Measurements from ENCODE around the gene CA9. TPM values are rescaled to one million over a fixed set of nuclear protein-coding genes. Genes with fewer than 3 reads are reported as not detected.

CA9 gene
- total RNA-seq, 1 donor from 2014 or later: not detected

GRCh38 chr9:35690294-35690613 lies 16.5 kb downstream of the CA9 start:
- H3K9ac ChIP-seq (ENCODE audit: low read length): peak overlapping the region; percentile 96
- peak overlapping the region; percentile 81 for H3K4me3 Mint-ChIP-seq (ENCODE audit: unreplicated experiment)
- no peak overlapping the region for H2AFZ ChIP-seq (ENCODE audit: low read depth, low read length)
- no peaks in the 10 kb centered on the region for H3K9me3 ChIP-seq (ENCODE audit: insufficient read depth, low read depth, low read length)
- H3K36me3 Mint-ChIP-seq (ENCODE audit: low read depth, unreplicated experiment): peaks cover 16% of the 10 kb centered on the region
- peak; percentile 55 for DNase-seq (ENCODE audit: low read depth)
- H3K27me3 Mint-ChIP-seq (ENCODE audit: low read depth, unreplicated experiment): no peaks in the 10 kb centered on the region
- H3K4me1 Mint-ChIP-seq (ENCODE audit: low read depth, unreplicated experiment): peaks cover 23% of the 10 kb centered on the region
- peaks cover 29% of the 10 kb centered on the region for H3K36me3 ChIP-seq (ENCODE audit: insufficient read depth, low read length)
- H4K20me1 ChIP-seq (ENCODE audit: insufficient read depth, low read length): peaks cover 44% of the 10 kb centered on the region
- H3K27ac ChIP-seq (ENCODE audit: low read depth, low read length): peak overlapping the region; percentile 78
- peak overlapping the region; percentile 97 for H3K4me3 ChIP-seq (ENCODE audit: insufficient read depth, low read depth, low read length)
- H3K4me1 ChIP-seq (ENCODE audit: insufficient read depth, low read length): peaks cover 40% of the 10 kb centered on the region
- H3K27me3 ChIP-seq (ENCODE audit: insufficient read depth, low read length): no peaks in the 10 kb centered on the region
- no peak for FAIRE-seq
- no peaks in the 10 kb centered on the region for H3K9me3 Mint-ChIP-seq (ENCODE audit: unreplicated experiment)
- peaks cover 51% of the 10 kb centered on the region for H3K79me2 ChIP-seq (ENCODE audit: insufficient read depth, low read length)
- TF ChIP-seq EZH2 (IDR thresholded peaks at IDR 0.05; ENCODE audit: insufficient read depth, low read length) (no peak), CTCF (IDR thresholded peaks at IDR 0.05; ENCODE audit: insufficient read depth, low read depth, low read length) (no peak)
- peak overlapping the region; percentile 90 for H3K27ac Mint-ChIP-seq (ENCODE audit: unreplicated experiment)
- H3K4me2 ChIP-seq (ENCODE audit: low read length): peak overlapping the region; percentile 100

GRCh38 chr9:35690614-35691333 lies 17.0 kb downstream of the CA9 start:
- Histone ChIP-seq H4K20me1 (ENCODE audit: insufficient read depth, low read length) (peaks cover 42% of the 10 kb centered on the region), H3K79me2 (ENCODE audit: insufficient read depth, low read length) (peaks cover 46% of the 10 kb centered on the region), H3K27ac (ENCODE audit: low read depth, low read length) (peak overlapping the region; percentile 78), H3K4me2 (ENCODE audit: low read length) (peak overlapping the region; percentile 100), H3K4me3 (ENCODE audit: insufficient read depth, low read depth, low read length) (peak overlapping the region; percentile 97), H3K4me1 (ENCODE audit: insufficient read depth, low read length) (peaks cover 36% of the 10 kb centered on the region), H3K9me3 (ENCODE audit: insufficient read depth, low read depth, low read length) (no peaks in the 10 kb centered on the region), H3K9ac (ENCODE audit: low read length) (peak overlapping the region; percentile 96), H3K27me3 (ENCODE audit: insufficient read depth, low read length) (no peaks in the 10 kb centered on the region), H2AFZ (ENCODE audit: low read depth, low read length) (no peak overlapping the region), H3K36me3 (ENCODE audit: insufficient read depth, low read length) (peaks cover 25% of the 10 kb centered on the region)
- no peak for TF ChIP-seq EZH2 (IDR thresholded peaks at IDR 0.05; ENCODE audit: insufficient read depth, low read length)
- TF ChIP-seq CTCF (IDR thresholded peaks at IDR 0.05; ENCODE audit: insufficient read depth, low read depth, low read length): no peak
- Mint-ChIP-seq H3K27ac (ENCODE audit: unreplicated experiment) (peak overlapping the region; percentile 79), H3K4me3 (ENCODE audit: unreplicated experiment) (peak overlapping the region; percentile 85), H3K4me1 (ENCODE audit: low read depth, unreplicated experiment) (peaks cover 17% of the 10 kb centered on the region), H3K36me3 (ENCODE audit: low read depth, unreplicated experiment) (peaks cover 18% of the 10 kb centered on the region), H3K27me3 (ENCODE audit: low read depth, unreplicated experiment) (no peaks in the 10 kb centered on the region), H3K9me3 (ENCODE audit: unreplicated experiment) (no peaks in the 10 kb centered on the region)
- peak; percentile 72 for DNase-seq (ENCODE audit: low read depth)
- no peak for FAIRE-seq

GRCh38 chr9:35691334-35691650 lies 17.6 kb downstream of the CA9 start:
- peak overlapping the region; percentile 85 for H3K4me3 Mint-ChIP-seq (ENCODE audit: unreplicated experiment)
- peaks cover 19% of the 10 kb centered on the region for H3K36me3 Mint-ChIP-seq (ENCODE audit: low read depth, unreplicated experiment)
- H3K9me3 Mint-ChIP-seq (ENCODE audit: unreplicated experiment): no peaks in the 10 kb centered on the region
- Histone ChIP-seq H3K4me1 (ENCODE audit: insufficient read depth, low read length) (peaks cover 38% of the 10 kb centered on the region), H3K9ac (ENCODE audit: low read length) (peak overlapping the region; percentile 96), H3K79me2 (ENCODE audit: insufficient read depth, low read length) (peaks cover 41% of the 10 kb centered on the region), H2AFZ (ENCODE audit: low read depth, low read length) (no peak overlapping the region), H3K4me3 (ENCODE audit: insufficient read depth, low read depth, low read length) (peak overlapping the region; percentile 56), H3K36me3 (ENCODE audit: insufficient read depth, low read length) (peaks cover 28% of the 10 kb centered on the region), H3K4me2 (ENCODE audit: low read length) (peak overlapping the region; percentile 100), H3K9me3 (ENCODE audit: insufficient read depth, low read depth, low read length) (no peaks in the 10 kb centered on the region), H3K27me3 (ENCODE audit: insufficient read depth, low read length) (no peaks in the 10 kb centered on the region), H4K20me1 (ENCODE audit: insufficient read depth, low read length) (peaks cover 42% of the 10 kb centered on the region), H3K27ac (ENCODE audit: low read depth, low read length) (peak overlapping the region; percentile 78)
- FAIRE-seq (no peak), DNase-seq (ENCODE audit: low read depth) (no peak)
- peaks cover 14% of the 10 kb centered on the region for H3K4me1 Mint-ChIP-seq (ENCODE audit: low read depth, unreplicated experiment)
- H3K27me3 Mint-ChIP-seq (ENCODE audit: low read depth, unreplicated experiment): no peaks in the 10 kb centered on the region
- TF ChIP-seq CTCF (IDR thresholded peaks at IDR 0.05; ENCODE audit: insufficient read depth, low read depth, low read length) (no peak), EZH2 (IDR thresholded peaks at IDR 0.05; ENCODE audit: insufficient read depth, low read length) (no peak)
- H3K27ac Mint-ChIP-seq (ENCODE audit: unreplicated experiment): peak overlapping the region; percentile 79

Measured in astrocyte (in vitro differentiated cells and primary cell).